Spleen (tissue), 11 donors: ENCODE measurements around the gene IFI30. TPM values are rescaled to one million over a fixed set of nuclear protein-coding genes. Genes with fewer than 3 reads are reported as not detected.

Source experiments
- DNase-seq: peaks from one replicate; pipeline ENCODE4 v3.0.0-alpha.2; 2020
- H3K27ac ChIP-seq, 8 donors: fragments of 200-600 bp; sonication (generic) in 7 of 8; 1 replicate in 4 of 8; 2 replicates in 4 of 8; pipeline versions ENCODE4 v1.5.0 to v1.8.0; 2016 to 2021; ENCODE audit warnings: inconsistent platforms in 4 of 8, mild to moderate bottlenecking in 4 of 8, moderate library complexity in 1 of 8
- H3K27me3 ChIP-seq, 7 donors: fragments of 200-600 bp; sonication (generic) in 6 of 7; replicated peaks in 1 of 7; 1 replicate in 4 of 7; 2 replicates in 3 of 7; pipeline versions ENCODE4 v1.5.0 to v1.8.0; 2016 to 2021; ENCODE audit warnings: inconsistent platforms in 3 of 7, mild to moderate bottlenecking in 1 of 7
- H3K36me3 ChIP-seq, 6 donors: fragments of 200-600 bp; sonication (generic) in 5 of 6; 1 replicate in 4 of 6; 2 replicates in 2 of 6; pipeline versions ENCODE4 v1.5.0 to v1.8.0; 2016 to 2021; ENCODE audit warnings: inconsistent platforms in 2 of 6
- H3K4me1 ChIP-seq, 6 donors: fragments of 200-600 bp; sonication (generic) in 5 of 6; 1 replicate in 3 of 6; 2 replicates in 3 of 6; pipeline versions ENCODE4 v1.5.0 to v1.8.0; 2016 to 2021; ENCODE audit warnings: inconsistent platforms in 3 of 6
- H3K4me3 ChIP-seq, 8 donors: fragments of 200-600 bp; sonication (generic) in 7 of 8; 1 replicate in 4 of 8; 2 replicates in 4 of 8; pipeline versions ENCODE4 v1.5.0 to v1.8.0; 2016 to 2021; ENCODE audit warnings: inconsistent platforms in 4 of 8, mild to moderate bottlenecking in 4 of 8, moderate library complexity in 2 of 8
- H3K9me3 ChIP-seq, 8 donors: fragments of 200-600 bp; sonication (generic) in 7 of 8; 1 replicate in 4 of 8; 2 replicates in 4 of 8; pipeline versions ENCODE4 v1.5.0 to v1.8.0; 2016 to 2021; ENCODE audit warnings: inconsistent platforms in 4 of 8
- CTCF ChIP-seq, 11 experiments: fragments of 200-600 bp in 7 of 11; fragments of 450-650 bp in 4 of 11; sonication (generic) in 4 of 11; IDR thresholded peaks in 8 of 11; conservative IDR thresholded peaks in 3 of 11; 1 replicate in 7 of 11; 2 replicates in 4 of 11; pipeline versions ENCODE4 v1.4.0 to v1.8.0; 2016 to 2021; ENCODE audit warnings: antibody characterized with exemption in 11 of 11, inconsistent platforms in 4 of 11, mild to moderate bottlenecking in 1 of 11
- POLR2A ChIP-seq, 3 donors: fragments of 450-650 bp; IDR thresholded peaks; one replicate each; pipeline ENCODE4 v1.5.1; 2017; ENCODE audit warnings: antibody characterized with exemption in 3 of 3, mild to moderate bottlenecking in 1 of 3
- POLR2AphosphoS5 ChIP-seq, 3 donors: sonication (generic); formaldehyde crosslinking; IDR thresholded peaks; one replicate each; pipeline ENCODE4 v1.5.1; 2017; ENCODE audit warnings: antibody characterized with exemption in 3 of 3
- WGBS, 5 donors: extraction: QIAGEN DNeasy Blood & Tissue Kit in 3 of 5; methylation state at CpG; one replicate each; pipeline versions ENCODE4 v1.1.5 to v1.1.7; 2013 to 2018; 5-methylcytosine and 5-hydroxymethylcytosine counted together
- intact Hi-C: fragments of 100-400 bp; cut with DNase I; formaldehyde crosslinking; loops from one replicate; pipeline ENCODE4 v1.15.0; 2023; ENCODE audit warnings: low total_unique reads
- polyA plus RNA-seq, 3 donors: library from polyadenylated mRNA; stranded (reverse); fragments of 200-250 nt; gene quantifications; one replicate each; pipeline ENCODE4 v1.2.1, GENCODE V29; 2013
- total RNA-seq, 7 donors: library from RNA; depleted of rRNA in 3 of 7; stranded (reverse); fragments of >200 nt in 3 of 7; fragmentation: NEBNext Ultra II Directional in 4 of 7; extraction: Animal tissue kit (Norgen Biotek cat#: 25700) in 4 of 7; gene quantifications; one replicate each; pipeline versions ENCODE4 v1.1.0 to v1.2.1, GENCODE V29; 2016 to 2021
- donor health status: healthy with polysubstance abuse.
- donor health status: DM: no; HTN: no; CAD: no; lungs with moderate emphysema.
- donor health status: DM: no; HTN: no; CAD: no.
- donor health status: Bipolar disorder and iron deficiency.
- donor health status: healthy.
- donor health status: DM: no; HTN: no; CAD: no.
- donor health status: DM: yes; HTN: yes; CAD: no.

Gene IFI30
- total and polyA plus RNA-seq, 10 donors: 206 to 475 (median 288) TPM

GRCh38 chr19:18135712-18136584 lies 37.7 kb upstream of the IFI30 start:
- WGBS, 5 donors: 92 to 98% (median 94%) methylated on average over 18 of the region's 18 CpGs
- Histone ChIP-seq H3K4me3 (no peak overlapping the region), H3K36me3 (peaks cover 0 to 99% (median 94%) of the 10 kb centered on the region in 6 donors), H3K4me1 (peaks cover 0 to 7% (median 0%) of the 10 kb centered on the region in 6 donors), H3K27ac (no peak overlapping the region), H3K9me3 (no peaks in the 10 kb centered on the region), H3K27me3 (no peaks in the 10 kb centered on the region)
- intact Hi-C loops: no loop called here
- DNase-seq: no peak
- TF ChIP-seq POLR2A (IDR thresholded peaks at IDR 0.05): no peak
- no peak for TF ChIP-seq POLR2AphosphoS5 (IDR thresholded peaks at IDR 0.05)
- no peak for TF ChIP-seq CTCF (IDR thresholded peaks at IDR 0.05 in 8 of 11, conservative IDR thresholded peaks at IDR 0.05 in 3 of 11)

DNA sequence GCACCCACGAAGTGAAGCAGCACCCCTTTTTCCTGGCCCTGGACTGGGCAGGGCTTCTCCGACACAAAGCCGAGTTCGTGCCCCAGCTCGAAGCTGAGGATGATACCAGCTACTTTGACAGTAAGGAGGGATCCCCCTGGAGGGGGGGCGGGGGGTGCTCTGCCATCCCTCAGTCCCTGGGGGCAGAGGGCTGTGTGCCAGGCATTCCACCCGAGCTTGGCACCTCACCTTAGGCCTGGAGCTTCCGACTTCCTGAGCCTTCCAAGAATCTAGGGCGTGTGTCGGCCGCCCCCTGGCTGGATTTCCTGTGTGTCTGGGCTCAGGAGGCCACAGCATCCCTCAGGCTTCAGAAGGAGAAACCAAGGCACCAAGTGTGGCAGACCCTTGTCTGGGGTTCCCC lies 36.4 kb upstream of the IFI30 start:
- TF ChIP-seq POLR2A (IDR thresholded peaks at IDR 0.05) (no peak), POLR2AphosphoS5 (IDR thresholded peaks at IDR 0.05) (peak in 1 of 3 donors; percentile 25), CTCF (IDR thresholded peaks at IDR 0.05 in 8 of 11, conservative IDR thresholded peaks at IDR 0.05 in 3 of 11) (no peak)
- H3K27me3 ChIP-seq: no peaks in the 10 kb centered on the region
- intact Hi-C loops: no loop called here
- peaks cover 0 to 99% (median 94%) of the 10 kb centered on the region in 6 donors for H3K36me3 ChIP-seq
- peaks cover 0 to 7% (median 0%) of the 10 kb centered on the region in 6 donors for H3K4me1 ChIP-seq
- peak overlapping the region in 1 of 8 donors; percentile 17 for H3K27ac ChIP-seq
- no peaks in the 10 kb centered on the region for H3K9me3 ChIP-seq
- no peak for DNase-seq
- no peak overlapping the region for H3K4me3 ChIP-seq
- 80 to 97% (median 87%) methylated on average over 5 to 11 of the region's 11 CpGs for WGBS, 5 donors

DNA sequence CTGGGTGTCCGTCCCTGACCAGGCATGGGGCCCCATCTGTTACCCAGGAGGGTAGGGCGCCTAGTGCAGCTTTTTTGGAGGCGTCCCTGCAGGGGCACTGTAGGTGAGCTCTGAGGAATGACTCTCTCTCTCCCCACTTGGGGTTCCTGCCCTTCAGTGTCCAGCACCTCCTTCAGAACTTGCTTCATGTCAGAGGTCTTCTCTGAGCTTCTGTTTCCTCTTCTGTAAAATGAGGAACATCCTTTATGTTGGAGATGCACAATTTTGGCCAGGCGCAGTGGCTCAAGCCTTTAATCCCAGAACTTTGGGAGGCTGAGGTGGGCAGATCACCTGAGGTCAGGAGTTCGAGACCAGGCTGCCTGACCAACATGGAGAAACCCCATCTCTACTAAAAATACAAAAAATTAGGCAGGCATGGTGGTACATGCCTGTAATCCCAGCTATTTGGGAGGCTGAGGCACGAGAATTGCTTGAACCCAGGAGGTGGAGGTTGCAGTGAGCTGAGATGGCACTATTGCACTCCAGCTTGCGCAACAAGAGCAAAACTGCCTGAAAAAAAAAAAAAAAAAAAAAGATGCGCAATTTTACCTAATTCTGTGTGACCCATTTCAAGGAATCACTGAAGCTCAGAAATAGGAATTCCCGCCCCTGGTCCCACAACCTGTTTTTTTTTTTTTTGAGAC lies 35.8 kb upstream of the IFI30 start:
- H3K9me3 ChIP-seq: no peaks in the 10 kb centered on the region
- DNase-seq: no peak
- peak overlapping the region in 1 of 8 donors; percentile 17 for H3K27ac ChIP-seq
- intact Hi-C loops: no loop called here
- H3K36me3 ChIP-seq: peaks cover 0 to 99% (median 93%) of the 10 kb centered on the region in 6 donors
- H3K4me3 ChIP-seq: no peak overlapping the region
- no peaks in the 10 kb centered on the region for H3K27me3 ChIP-seq
- peaks cover 0 to 7% (median 0%) of the 10 kb centered on the region in 6 donors for H3K4me1 ChIP-seq
- no peak for TF ChIP-seq POLR2AphosphoS5 (IDR thresholded peaks at IDR 0.05)
- TF ChIP-seq CTCF (IDR thresholded peaks at IDR 0.05 in 8 of 11, conservative IDR thresholded peaks at IDR 0.05 in 3 of 11): no peak
- no peak for TF ChIP-seq POLR2A (IDR thresholded peaks at IDR 0.05)
- 83 to 90% (median 85%) methylated on average over 6 to 9 of the region's 9 CpGs for WGBS, 5 donors

- Histone ChIP-seq H3K36me3 (peaks cover 0 to 99% (median 93%) of the 10 kb centered on the region in 6 donors), H3K27ac (no peak overlapping the region), H3K4me3 (no peak overlapping the region), H3K4me1 (peaks cover 0 to 7% (median 0%) of the 10 kb centered on the region in 6 donors), H3K27me3 (no peaks in the 10 kb centered on the region), H3K9me3 (no peaks in the 10 kb centered on the region)
- DNase-seq: no peak
- 93 to 100% (median 100%) methylated on average over 1 of the region's 1 CpG for WGBS, 5 donors
- TF ChIP-seq POLR2A (IDR thresholded peaks at IDR 0.05) (no peak), CTCF (IDR thresholded peaks at IDR 0.05 in 8 of 11, conservative IDR thresholded peaks at IDR 0.05 in 3 of 11) (no peak), POLR2AphosphoS5 (IDR thresholded peaks at IDR 0.05) (no peak)
- intact Hi-C loops: no loop called here
These were observed 33.1 kb upstream of the IFI30 start for GRCh38 chr19:18140473-18140872.
